MM.1S (cell line): ENCODE data around the gene SORT1.

Experiments
- EZH2 ChIP-seq: fragments of 300-600 bp; sonication (generic); optimal IDR thresholded peaks from 2 replicates; pipeline ENCODE3; 2017; ENCODE audit warnings: low read depth, mild to moderate bottlenecking, antibody characterized with exemption, low read length, mixed read lengths
- EZH2phosphoT487 ChIP-seq: fragments of 300-600 bp; sonication (generic); IDR thresholded peaks from 2 replicates; pipeline ENCODE4 v1.6.1; 2018; ENCODE audit warnings: antibody characterized with exemption, low read length
- TF ChIP-seq, protein P1 (sequence below): fragments of 300-600 bp; sonication (generic); IDR thresholded peaks from 2 replicates; pipeline ENCODE4 v1.5.1; 2016; ENCODE audit warnings: antibody characterized with exemption, low read length, mixed read lengths

GRCh38 chr1:109294481-109294880 lies 103.2 kb downstream of the SORT1 start:
- TF ChIP-seq, protein P1, sequence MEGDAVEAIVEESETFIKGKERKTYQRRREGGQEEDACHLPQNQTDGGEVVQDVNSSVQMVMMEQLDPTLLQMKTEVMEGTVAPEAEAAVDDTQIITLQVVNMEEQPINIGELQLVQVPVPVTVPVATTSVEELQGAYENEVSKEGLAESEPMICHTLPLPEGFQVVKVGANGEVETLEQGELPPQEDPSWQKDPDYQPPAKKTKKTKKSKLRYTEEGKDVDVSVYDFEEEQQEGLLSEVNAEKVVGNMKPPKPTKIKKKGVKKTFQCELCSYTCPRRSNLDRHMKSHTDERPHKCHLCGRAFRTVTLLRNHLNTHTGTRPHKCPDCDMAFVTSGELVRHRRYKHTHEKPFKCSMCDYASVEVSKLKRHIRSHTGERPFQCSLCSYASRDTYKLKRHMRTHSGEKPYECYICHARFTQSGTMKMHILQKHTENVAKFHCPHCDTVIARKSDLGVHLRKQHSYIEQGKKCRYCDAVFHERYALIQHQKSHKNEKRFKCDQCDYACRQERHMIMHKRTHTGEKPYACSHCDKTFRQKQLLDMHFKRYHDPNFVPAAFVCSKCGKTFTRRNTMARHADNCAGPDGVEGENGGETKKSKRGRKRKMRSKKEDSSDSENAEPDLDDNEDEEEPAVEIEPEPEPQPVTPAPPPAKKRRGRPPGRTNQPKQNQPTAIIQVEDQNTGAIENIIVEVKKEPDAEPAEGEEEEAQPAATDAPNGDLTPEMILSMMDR = no peak
- TF ChIP-seq EZH2 = no peak
- no peak for TF ChIP-seq EZH2phosphoT487
